Measurements from ENCODE around the gene GLT6D1.

Gene GLT6D1

DNA sequence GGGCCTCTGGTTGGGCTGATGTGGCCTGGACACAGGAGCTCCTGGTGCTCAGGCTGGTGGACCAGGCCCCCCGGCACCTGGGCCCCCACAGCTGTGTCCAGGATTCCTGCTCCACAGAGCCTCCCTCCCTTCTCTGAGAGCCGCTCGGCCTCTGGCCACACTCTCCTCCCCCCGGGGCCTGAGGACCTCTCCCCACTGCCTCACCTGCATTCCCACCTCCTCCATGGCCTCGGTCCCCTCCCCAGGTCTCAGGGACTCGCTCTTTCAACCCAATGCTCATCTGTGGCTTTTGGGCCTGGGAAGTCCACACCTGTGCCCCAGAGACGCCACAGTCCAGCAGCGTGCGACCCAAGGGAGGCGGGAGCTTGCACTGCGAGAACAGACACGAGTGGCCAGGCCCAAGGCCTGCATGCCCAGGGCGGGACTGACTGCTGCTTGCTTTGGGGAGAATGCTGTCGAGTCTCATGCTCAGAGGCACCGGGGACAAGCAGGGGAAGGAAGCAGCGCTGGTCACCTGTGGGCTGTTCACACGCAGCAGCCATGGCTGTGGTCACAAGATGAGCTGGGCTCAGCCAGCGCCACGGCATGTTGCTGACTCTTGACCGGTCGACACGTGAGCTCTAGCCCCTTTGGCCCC is 63.2 kb downstream of the GLT6D1 start:
- no peak for TF ChIP-seq CTCF (conservative IDR thresholded peaks at IDR 0.05)
- TF ChIP-seq ZFX (IDR thresholded peaks at IDR 0.05): no peak
- H3K27ac ChIP-seq: no peak overlapping the region

GRCh38 chr9:135574943-135575342 is 64.4 kb downstream of the GLT6D1 start:
- TF ChIP-seq CTCF (conservative IDR thresholded peaks at IDR 0.05) (no peak), ZFX (IDR thresholded peaks at IDR 0.05) (no peak)
- no peak overlapping the region for H3K27ac ChIP-seq

DNA sequence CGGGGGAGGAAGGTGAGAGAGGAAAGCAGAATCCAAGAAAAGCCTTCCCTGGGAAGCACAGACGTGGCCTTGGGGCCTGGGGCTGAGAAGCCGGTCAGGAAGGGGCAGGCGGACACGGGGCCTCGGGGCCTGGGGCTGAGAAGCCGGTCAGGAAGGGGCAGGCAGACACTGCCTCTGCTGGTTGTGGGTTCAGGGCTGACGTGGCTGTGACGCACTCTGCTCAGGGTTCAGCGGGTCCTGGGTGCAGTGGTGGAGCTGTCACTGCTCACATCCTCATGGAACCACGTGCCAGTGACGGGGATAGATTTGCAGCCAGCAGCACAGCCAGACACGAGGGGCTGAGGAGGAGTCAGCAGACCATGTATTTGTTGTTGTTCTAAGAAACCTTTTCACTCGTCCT is 65.0 kb downstream of the GLT6D1 start:
- no peak overlapping the region for H3K27ac ChIP-seq
- TF ChIP-seq CTCF (conservative IDR thresholded peaks at IDR 0.05) (no peak), ZFX (IDR thresholded peaks at IDR 0.05) (no peak)
